MM.1S (cell line): ENCODE data around the gene TEKT2.

Source experiments
- DNase-seq: peaks from one replicate; pipeline ENCODE4 v3.0.0-alpha.2; 2015
- H2AFZ ChIP-seq: fragments of 300-600 bp; sonication (generic); 2 replicates; pipeline ENCODE4 v1.6.0; 2016; ENCODE audit warnings: antibody characterized with exemption, low read length
- H3F3A ChIP-seq: fragments of 300-600 bp; sonication (generic); 2 replicates; pipeline ENCODE4 v1.6.1; 2016; ENCODE audit warnings: mild to moderate bottlenecking, antibody characterized with exemption, low read length, moderate library complexity, mixed read lengths; ENCODE audit not compliant: insufficient read depth
- H3K27ac ChIP-seq: fragments of 300-600 bp; sonication (generic); 2 replicates; pipeline ENCODE4 v1.5.1; 2016; ENCODE audit warnings: mild to moderate bottlenecking, low read length
- H3K27me3 ChIP-seq: fragments of 300-600 bp; sonication (generic); replicated peaks from 2 replicates; pipeline ENCODE4 v1.6.0; 2016; ENCODE audit warnings: low read length; ENCODE audit not compliant: insufficient read depth
- H3K36me3 ChIP-seq: fragments of 300-600 bp; sonication (generic); replicated peaks from 2 replicates; pipeline ENCODE4 v1.6.1; 2016; ENCODE audit warnings: mild to moderate bottlenecking, low read length, mixed read lengths; ENCODE audit not compliant: insufficient read depth
- H3K4me1 ChIP-seq: fragments of 300-600 bp; sonication (generic); 2 replicates; pipeline ENCODE4 v1.6.1; 2016; ENCODE audit warnings: low read length, mixed read lengths
- H3K4me2 ChIP-seq: fragments of 300-600 bp; sonication (generic); 2 replicates; pipeline ENCODE4 v1.6.0; 2016; ENCODE audit warnings: low read depth, low read length
- H3K4me3 ChIP-seq: fragments of 300-600 bp; sonication (generic); 2 replicates; pipeline ENCODE4 v1.5.1; 2016; ENCODE audit warnings: low read length, mixed read lengths
- H3K79me2 ChIP-seq: fragments of 300-600 bp; sonication (generic); 2 replicates; pipeline ENCODE4 v1.6.1; 2016; ENCODE audit warnings: mixed run types, low read length, mixed read lengths
- H3K9ac ChIP-seq: fragments of 300-600 bp; sonication (generic); 2 replicates; pipeline ENCODE4 v1.6.1; 2016; ENCODE audit warnings: low read length, mixed read lengths
- H3K9me2 ChIP-seq: fragments of 300-600 bp; sonication (generic); replicated peaks from 2 replicates; pipeline ENCODE4 v1.6.1; 2016; ENCODE audit warnings: mild to moderate bottlenecking, low read length, mixed read lengths; ENCODE audit not compliant: insufficient read depth
- H3K9me3 ChIP-seq: fragments of 300-600 bp; sonication (generic); replicated peaks from 2 replicates; pipeline ENCODE4 v1.6.1; 2016; ENCODE audit warnings: mild to moderate bottlenecking, low read length, mixed read lengths; ENCODE audit not compliant: insufficient read depth
- H4K20me1 ChIP-seq: fragments of 300-600 bp; sonication (generic); 2 replicates; pipeline ENCODE4 v1.6.1; 2016; ENCODE audit warnings: mild to moderate bottlenecking, low read length, moderate library complexity, mixed read lengths; ENCODE audit not compliant: insufficient read depth
- CTCF ChIP-seq: fragments of 300-600 bp; sonication (generic); IDR thresholded peaks from 2 replicates; pipeline ENCODE4 v1.5.1; 2016; ENCODE audit warnings: antibody characterized with exemption, low read length, mixed read lengths
- EZH2 ChIP-seq: fragments of 300-600 bp; sonication (generic); optimal IDR thresholded peaks from 2 replicates; pipeline ENCODE3; 2017; ENCODE audit warnings: low read depth, mild to moderate bottlenecking, antibody characterized with exemption, low read length, mixed read lengths
- EZH2phosphoT487 ChIP-seq: fragments of 300-600 bp; sonication (generic); IDR thresholded peaks from 2 replicates; pipeline ENCODE4 v1.6.1; 2018; ENCODE audit warnings: antibody characterized with exemption, low read length

TEKT2 gene

GRCh38 chr1:36055706-36056105 lies 28.2 kb upstream of the TEKT2 start:
- TF ChIP-seq CTCF, result no peak
- no peak for TF ChIP-seq EZH2phosphoT487
- TF ChIP-seq EZH2, result no peak
- no peak overlapping the region for H2AFZ ChIP-seq
- H3F3A ChIP-seq, result no peaks in the 10 kb centered on the region
- 0 out of 2 replicates have a peak, but pooled peaks cover 3% of the 10 kb centered on the region for H4K20me1 ChIP-seq
- H3K4me1 ChIP-seq, result no peaks in the 10 kb centered on the region
- no peaks in the 10 kb centered on the region for H3K79me2 ChIP-seq
- H3K4me3 ChIP-seq, result no peak overlapping the region
- no peak overlapping the region for H3K4me2 ChIP-seq
- H3K27me3 ChIP-seq, result no peaks in the 10 kb centered on the region
- H3K27ac ChIP-seq, result no peak overlapping the region
- no peaks in the 10 kb centered on the region for H3K9me3 ChIP-seq
- H3K36me3 ChIP-seq, result no peaks in the 10 kb centered on the region
- no peak for DNase-seq
- no peak overlapping the region for H3K9ac ChIP-seq
- no peaks in the 10 kb centered on the region for H3K9me2 ChIP-seq

GRCh38 chr1:36062315-36062714 lies 21.6 kb upstream of the TEKT2 start:
- Histone ChIP-seq H3K9ac (no peak overlapping the region), H3K27me3 (no peaks in the 10 kb centered on the region), H3K79me2 (no peaks in the 10 kb centered on the region), H4K20me1 (no peaks in the 10 kb centered on the region), H3K27ac (no peak overlapping the region), H3K4me2 (no peak overlapping the region), H3F3A (no peaks in the 10 kb centered on the region), H3K4me3 (no peak overlapping the region), H3K9me3 (no peaks in the 10 kb centered on the region), H3K4me1 (no peaks in the 10 kb centered on the region), H2AFZ (no peak overlapping the region), H3K36me3 (no peaks in the 10 kb centered on the region), H3K9me2 (no peaks in the 10 kb centered on the region)
- no peak for DNase-seq
- no peak for TF ChIP-seq EZH2
- TF ChIP-seq CTCF, result no peak
- no peak for TF ChIP-seq EZH2phosphoT487

- Histone ChIP-seq H3K4me1 (no peaks in the 10 kb centered on the region), H3K9me2 (no peaks in the 10 kb centered on the region), H3F3A (no peaks in the 10 kb centered on the region), H2AFZ (no peak overlapping the region), H3K9me3 (no peaks in the 10 kb centered on the region), H3K36me3 (no peaks in the 10 kb centered on the region), H3K79me2 (no peaks in the 10 kb centered on the region), H3K4me3 (no peak overlapping the region), H3K27ac (no peak overlapping the region), H3K27me3 (no peaks in the 10 kb centered on the region), H4K20me1 (no peaks in the 10 kb centered on the region), H3K9ac (no peak overlapping the region), H3K4me2 (no peak overlapping the region)
- no peak for DNase-seq
- no peak for TF ChIP-seq EZH2phosphoT487
Observed at GRCh38 chr1:36067871-36068270, 16.0 kb upstream of the TEKT2 start.

GRCh38 chr1:36068866-36069265 lies 15.0 kb upstream of the TEKT2 start:
- no peak overlapping the region for H3K27ac ChIP-seq
- no peak for TF ChIP-seq CTCF
- TF ChIP-seq EZH2phosphoT487, result no peak
- no peak for TF ChIP-seq EZH2
- no peaks in the 10 kb centered on the region for H3K36me3 ChIP-seq
- no peak overlapping the region for H3K4me3 ChIP-seq
- no peaks in the 10 kb centered on the region for H3K4me1 ChIP-seq
- no peak overlapping the region for H2AFZ ChIP-seq
- H3K4me2 ChIP-seq, result no peak overlapping the region
- H3F3A ChIP-seq, result no peaks in the 10 kb centered on the region
- no peaks in the 10 kb centered on the region for H3K9me3 ChIP-seq
- H3K27me3 ChIP-seq, result no peaks in the 10 kb centered on the region
- no peaks in the 10 kb centered on the region for H3K9me2 ChIP-seq
- no peaks in the 10 kb centered on the region for H3K79me2 ChIP-seq
- DNase-seq, result no peak
- H3K9ac ChIP-seq, result no peak overlapping the region
- H4K20me1 ChIP-seq, result no peaks in the 10 kb centered on the region
